GM23338 (cell line): Measurements from ENCODE around the gene TCP10L. TPM values are rescaled to one million over a fixed set of nuclear protein-coding genes. Genes with fewer than 3 reads are reported as not detected.

Experiments used
- ATAC-seq: fragments of 200-7000 bp; cut with Tn5 transposase; 3 replicates; pipeline ENCODE4 v1.9.1; 2020
- DNase-seq: peaks from one replicate; pipeline ENCODE4 v3.0.0-alpha.2; 2015; ENCODE audit warnings: low spot score
- H2AFZ ChIP-seq: fragments of 200-600 bp; sonication (generic); 2 replicates; pipeline ENCODE4 v1.8.0; 2016; ENCODE audit warnings: antibody characterized with exemption, mild to moderate bottlenecking, moderate library complexity
- H3F3A ChIP-seq: fragments of 200-600 bp; sonication (generic); replicated peaks from 2 replicates; pipeline ENCODE4 v1.8.0; 2017; ENCODE audit warnings: antibody characterized with exemption, mixed run types, low read depth
- H3K27ac ChIP-seq: fragments of 200-600 bp; sonication (generic); 2 replicates; pipeline ENCODE4 v1.6.1; 2016; ENCODE audit warnings: low read depth
- H3K27me3 ChIP-seq: fragments of 200-600 bp; sonication (generic); 2 replicates; pipeline ENCODE4 v1.8.0; 2016; ENCODE audit warnings: mild to moderate bottlenecking, mixed run types, moderate library complexity; ENCODE audit not compliant: insufficient read depth
- H3K36me3 ChIP-seq: fragments of 200-600 bp; sonication (generic); 2 replicates; pipeline ENCODE4 v1.8.0; 2016; ENCODE audit warnings: mild to moderate bottlenecking; ENCODE audit not compliant: insufficient read depth
- H3K4me1 ChIP-seq: fragments of 200-600 bp; sonication (generic); 2 replicates; pipeline ENCODE4 v1.8.0; 2016; ENCODE audit warnings: mild to moderate bottlenecking, moderate library complexity; ENCODE audit not compliant: insufficient read depth
- H3K4me2 ChIP-seq: fragments of 200-600 bp; sonication (generic); 2 replicates; pipeline ENCODE4 v1.7.1; 2017; ENCODE audit warnings: mixed run types
- H3K4me3 ChIP-seq: fragments of 200-600 bp; sonication (generic); 2 replicates; pipeline ENCODE4 v1.6.1; 2016; ENCODE audit warnings: mixed run types
- H3K79me2 ChIP-seq: fragments of 200-600 bp; sonication (generic); replicated peaks from 2 replicates; pipeline ENCODE4 v1.8.0; 2017; ENCODE audit warnings: mild to moderate bottlenecking; ENCODE audit not compliant: insufficient read depth
- H3K9me2 ChIP-seq: fragments of 200-600 bp; sonication (generic); 2 replicates; pipeline ENCODE4 v1.8.0; 2017; ENCODE audit not compliant: insufficient read depth
- H4K20me1 ChIP-seq: fragments of 200-600 bp; sonication (generic); replicated peaks from 2 replicates; pipeline ENCODE4 v1.8.0; 2017; ENCODE audit warnings: mild to moderate bottlenecking; ENCODE audit not compliant: insufficient read depth
- H3K27ac Mint-ChIP-seq: 2 replicates; pipeline ENCODE4 v1.8.0; 2020; ENCODE audit warnings: inconsistent platforms, mild to moderate bottlenecking, moderate library complexity, mixed read lengths
- H3K27me3 Mint-ChIP-seq: 3 replicates; pipeline ENCODE4 v1.8.0; 2022; ENCODE audit warnings: low read depth, mild to moderate bottlenecking, moderate library complexity, mixed read lengths, inconsistent platforms; ENCODE audit not compliant: insufficient read depth, poor library complexity
- H3K36me3 Mint-ChIP-seq: 3 replicates; pipeline ENCODE4 v1.8.0; 2021; ENCODE audit warnings: low read depth, mild to moderate bottlenecking, inconsistent platforms, moderate library complexity, mixed read lengths
- H3K4me1 Mint-ChIP-seq: 3 replicates; pipeline ENCODE4 v1.8.0; 2020; ENCODE audit warnings: mild to moderate bottlenecking, inconsistent platforms, mixed read lengths
- H3K4me3 Mint-ChIP-seq: 3 replicates; pipeline ENCODE4 v1.8.0; 2021; ENCODE audit warnings: moderate library complexity, mild to moderate bottlenecking, inconsistent platforms, mixed read lengths
- H3K9me3 Mint-ChIP-seq: 3 replicates; pipeline ENCODE4 v1.8.0; 2020; ENCODE audit warnings: moderate library complexity, mild to moderate bottlenecking, inconsistent platforms, mixed read lengths
- CREB1 ChIP-seq: fragments of 250-450 bp; sonication (Bioruptor Pico); IDR thresholded peaks from 2 replicates; pipeline ENCODE4 v1.5.0; 2020; ENCODE audit warnings: low read depth, mild to moderate bottlenecking, moderate library complexity
- EZH2 ChIP-seq: fragments of 200-600 bp; sonication (generic); IDR thresholded peaks from one replicate; pipeline ENCODE4 v1.8.0; 2017; ENCODE audit warnings: antibody characterized with exemption, mild to moderate bottlenecking, low read depth; ENCODE audit not compliant: unreplicated experiment
- EZH2phosphoT487 ChIP-seq: fragments of 200-600 bp; sonication (generic); IDR thresholded peaks from one replicate; pipeline ENCODE4 v1.8.1; 2018; ENCODE audit warnings: antibody characterized with exemption; ENCODE audit not compliant: unreplicated experiment
- JUNB ChIP-seq: IDR thresholded peaks from one replicate; pipeline ENCODE4 v1.6.1; 2016; ENCODE audit warnings: antibody characterized with exemption; ENCODE audit not compliant: unreplicated experiment
- NANOG ChIP-seq: IDR thresholded peaks from 2 replicates; pipeline ENCODE4 v1.6.1; 2016; ENCODE audit warnings: antibody characterized with exemption, borderline replicate concordance
- POLR2AphosphoS5 ChIP-seq: IDR thresholded peaks from 2 replicates; pipeline ENCODE4 v1.6.1; 2016; ENCODE audit warnings: antibody characterized with exemption, low read depth
- STAT1 ChIP-seq: IDR thresholded peaks from one replicate; pipeline ENCODE4 v1.6.1; 2016; ENCODE audit warnings: antibody characterized with exemption; ENCODE audit not compliant: unreplicated experiment
- ZNF114 ChIP-seq: fragments of 250-450 bp; sonication (Bioruptor Pico); IDR thresholded peaks from 2 replicates; pipeline ENCODE4 v1.5.0; 2020; ENCODE audit warnings: mild to moderate bottlenecking, moderate library complexity
- ZNF331 ChIP-seq: fragments of 250-450 bp; sonication (Bioruptor Pico); IDR thresholded peaks from 2 replicates; pipeline ENCODE4 v1.5.0; 2020; ENCODE audit warnings: low read depth, mild to moderate bottlenecking, moderate library complexity
- polyA plus RNA-seq: library from polyadenylated mRNA; unstranded; fragments of >200 nt; fragmentation: Nextera tagmentation; extraction: Ambion mirVana; gene quantifications from 2 replicates; pipeline ENCODE4 v1.2.1, GENCODE V29; 2016
- total RNA-seq: library from RNA; depleted of rRNA; stranded (reverse); fragments of >200 nt; shearing (Covaris generic); gene quantifications from 2 replicates; pipeline ENCODE4 v1.2.3, GENCODE V29; 2014
- TF ChIP-seq, protein P1 (sequence below), 2 experiments: fragments of 200-600 bp in 1 of 2; sonication (generic) in 1 of 2; conservative IDR thresholded peaks; 2 replicates each; pipeline versions ENCODE4 v1.5.1 to v1.6.1; 2016 to 2017; ENCODE audit warnings: antibody characterized with exemption in 2 of 2, low read depth in 2 of 2, mild to moderate bottlenecking in 2 of 2, moderate library complexity in 1 of 2
- TF ChIP-seq, protein P2 (sequence below): IDR thresholded peaks from 2 replicates; pipeline ENCODE4 v1.6.1; 2016; ENCODE audit warnings: antibody characterized with exemption
- TF ChIP-seq, protein P3 (sequence below): IDR thresholded peaks from one replicate; pipeline ENCODE4 v1.6.1; 2018; ENCODE audit warnings: antibody characterized with exemption; ENCODE audit not compliant: unreplicated experiment
- TF ChIP-seq, protein P4 (sequence below): fragments of 250-450 bp; sonication (Bioruptor Pico); IDR thresholded peaks from 2 replicates; pipeline ENCODE4 v1.5.0; 2020; ENCODE audit warnings: mild to moderate bottlenecking, moderate library complexity

TCP10L gene
- total and polyA plus RNA-seq, 2 experiments from 2014 or later: 0.10 to 0.65 TPM

DNA sequence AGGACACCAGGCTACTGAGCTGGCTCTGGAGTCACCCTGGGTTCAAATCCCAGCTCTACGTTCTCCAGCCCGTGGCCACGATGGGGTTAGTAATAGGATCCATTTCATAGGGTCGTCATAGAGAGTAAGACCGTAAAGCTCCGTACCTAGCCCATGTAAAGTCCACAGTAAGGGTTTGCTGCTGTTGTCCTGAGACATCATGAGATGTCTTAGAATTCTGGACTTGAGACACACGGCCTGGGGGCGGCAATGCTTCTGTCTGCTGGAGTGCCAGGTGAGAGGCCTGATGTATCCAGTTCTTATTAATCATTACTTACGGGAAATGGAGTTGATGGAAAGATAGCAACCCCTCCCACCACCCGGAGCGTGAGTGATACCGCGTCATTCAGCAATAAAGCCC is 3.6 kb downstream of the TCP10L start:
- Mint-ChIP-seq H3K27ac (no peak overlapping the region), H3K4me1 (no peaks in the 10 kb centered on the region), H3K36me3 (no peaks in the 10 kb centered on the region), H3K4me3 (no peak overlapping the region), H3K27me3 (peaks cover 10% of the 10 kb centered on the region), H3K9me3 (no peaks in the 10 kb centered on the region)
- no peak overlapping the region for H3K4me3 ChIP-seq
- TF ChIP-seq CREB1 (CRISPR knock-in tag) (no peak), JUNB (no peak), ZNF331 (no peak), EZH2phosphoT487 (no peak), EZH2 (no peak), NANOG (no peak), POLR2AphosphoS5 (no peak), ZNF114 (CRISPR knock-in tag) (no peak), STAT1 (no peak)
- TF ChIP-seq, protein P1, sequence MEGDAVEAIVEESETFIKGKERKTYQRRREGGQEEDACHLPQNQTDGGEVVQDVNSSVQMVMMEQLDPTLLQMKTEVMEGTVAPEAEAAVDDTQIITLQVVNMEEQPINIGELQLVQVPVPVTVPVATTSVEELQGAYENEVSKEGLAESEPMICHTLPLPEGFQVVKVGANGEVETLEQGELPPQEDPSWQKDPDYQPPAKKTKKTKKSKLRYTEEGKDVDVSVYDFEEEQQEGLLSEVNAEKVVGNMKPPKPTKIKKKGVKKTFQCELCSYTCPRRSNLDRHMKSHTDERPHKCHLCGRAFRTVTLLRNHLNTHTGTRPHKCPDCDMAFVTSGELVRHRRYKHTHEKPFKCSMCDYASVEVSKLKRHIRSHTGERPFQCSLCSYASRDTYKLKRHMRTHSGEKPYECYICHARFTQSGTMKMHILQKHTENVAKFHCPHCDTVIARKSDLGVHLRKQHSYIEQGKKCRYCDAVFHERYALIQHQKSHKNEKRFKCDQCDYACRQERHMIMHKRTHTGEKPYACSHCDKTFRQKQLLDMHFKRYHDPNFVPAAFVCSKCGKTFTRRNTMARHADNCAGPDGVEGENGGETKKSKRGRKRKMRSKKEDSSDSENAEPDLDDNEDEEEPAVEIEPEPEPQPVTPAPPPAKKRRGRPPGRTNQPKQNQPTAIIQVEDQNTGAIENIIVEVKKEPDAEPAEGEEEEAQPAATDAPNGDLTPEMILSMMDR (conservative IDR thresholded peaks at IDR 0.05; ENCODE audit: low read depth in 2 of 2): no peak
- TF ChIP-seq, protein P2, sequence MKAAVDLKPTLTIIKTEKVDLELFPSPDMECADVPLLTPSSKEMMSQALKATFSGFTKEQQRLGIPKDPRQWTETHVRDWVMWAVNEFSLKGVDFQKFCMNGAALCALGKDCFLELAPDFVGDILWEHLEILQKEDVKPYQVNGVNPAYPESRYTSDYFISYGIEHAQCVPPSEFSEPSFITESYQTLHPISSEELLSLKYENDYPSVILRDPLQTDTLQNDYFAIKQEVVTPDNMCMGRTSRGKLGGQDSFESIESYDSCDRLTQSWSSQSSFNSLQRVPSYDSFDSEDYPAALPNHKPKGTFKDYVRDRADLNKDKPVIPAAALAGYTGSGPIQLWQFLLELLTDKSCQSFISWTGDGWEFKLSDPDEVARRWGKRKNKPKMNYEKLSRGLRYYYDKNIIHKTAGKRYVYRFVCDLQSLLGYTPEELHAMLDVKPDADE: no peak
- TF ChIP-seq, protein P3, sequence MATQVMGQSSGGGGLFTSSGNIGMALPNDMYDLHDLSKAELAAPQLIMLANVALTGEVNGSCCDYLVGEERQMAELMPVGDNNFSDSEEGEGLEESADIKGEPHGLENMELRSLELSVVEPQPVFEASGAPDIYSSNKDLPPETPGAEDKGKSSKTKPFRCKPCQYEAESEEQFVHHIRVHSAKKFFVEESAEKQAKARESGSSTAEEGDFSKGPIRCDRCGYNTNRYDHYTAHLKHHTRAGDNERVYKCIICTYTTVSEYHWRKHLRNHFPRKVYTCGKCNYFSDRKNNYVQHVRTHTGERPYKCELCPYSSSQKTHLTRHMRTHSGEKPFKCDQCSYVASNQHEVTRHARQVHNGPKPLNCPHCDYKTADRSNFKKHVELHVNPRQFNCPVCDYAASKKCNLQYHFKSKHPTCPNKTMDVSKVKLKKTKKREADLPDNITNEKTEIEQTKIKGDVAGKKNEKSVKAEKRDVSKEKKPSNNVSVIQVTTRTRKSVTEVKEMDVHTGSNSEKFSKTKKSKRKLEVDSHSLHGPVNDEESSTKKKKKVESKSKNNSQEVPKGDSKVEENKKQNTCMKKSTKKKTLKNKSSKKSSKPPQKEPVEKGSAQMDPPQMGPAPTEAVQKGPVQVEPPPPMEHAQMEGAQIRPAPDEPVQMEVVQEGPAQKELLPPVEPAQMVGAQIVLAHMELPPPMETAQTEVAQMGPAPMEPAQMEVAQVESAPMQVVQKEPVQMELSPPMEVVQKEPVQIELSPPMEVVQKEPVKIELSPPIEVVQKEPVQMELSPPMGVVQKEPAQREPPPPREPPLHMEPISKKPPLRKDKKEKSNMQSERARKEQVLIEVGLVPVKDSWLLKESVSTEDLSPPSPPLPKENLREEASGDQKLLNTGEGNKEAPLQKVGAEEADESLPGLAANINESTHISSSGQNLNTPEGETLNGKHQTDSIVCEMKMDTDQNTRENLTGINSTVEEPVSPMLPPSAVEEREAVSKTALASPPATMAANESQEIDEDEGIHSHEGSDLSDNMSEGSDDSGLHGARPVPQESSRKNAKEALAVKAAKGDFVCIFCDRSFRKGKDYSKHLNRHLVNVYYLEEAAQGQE: no peak
- TF ChIP-seq, protein P4, sequence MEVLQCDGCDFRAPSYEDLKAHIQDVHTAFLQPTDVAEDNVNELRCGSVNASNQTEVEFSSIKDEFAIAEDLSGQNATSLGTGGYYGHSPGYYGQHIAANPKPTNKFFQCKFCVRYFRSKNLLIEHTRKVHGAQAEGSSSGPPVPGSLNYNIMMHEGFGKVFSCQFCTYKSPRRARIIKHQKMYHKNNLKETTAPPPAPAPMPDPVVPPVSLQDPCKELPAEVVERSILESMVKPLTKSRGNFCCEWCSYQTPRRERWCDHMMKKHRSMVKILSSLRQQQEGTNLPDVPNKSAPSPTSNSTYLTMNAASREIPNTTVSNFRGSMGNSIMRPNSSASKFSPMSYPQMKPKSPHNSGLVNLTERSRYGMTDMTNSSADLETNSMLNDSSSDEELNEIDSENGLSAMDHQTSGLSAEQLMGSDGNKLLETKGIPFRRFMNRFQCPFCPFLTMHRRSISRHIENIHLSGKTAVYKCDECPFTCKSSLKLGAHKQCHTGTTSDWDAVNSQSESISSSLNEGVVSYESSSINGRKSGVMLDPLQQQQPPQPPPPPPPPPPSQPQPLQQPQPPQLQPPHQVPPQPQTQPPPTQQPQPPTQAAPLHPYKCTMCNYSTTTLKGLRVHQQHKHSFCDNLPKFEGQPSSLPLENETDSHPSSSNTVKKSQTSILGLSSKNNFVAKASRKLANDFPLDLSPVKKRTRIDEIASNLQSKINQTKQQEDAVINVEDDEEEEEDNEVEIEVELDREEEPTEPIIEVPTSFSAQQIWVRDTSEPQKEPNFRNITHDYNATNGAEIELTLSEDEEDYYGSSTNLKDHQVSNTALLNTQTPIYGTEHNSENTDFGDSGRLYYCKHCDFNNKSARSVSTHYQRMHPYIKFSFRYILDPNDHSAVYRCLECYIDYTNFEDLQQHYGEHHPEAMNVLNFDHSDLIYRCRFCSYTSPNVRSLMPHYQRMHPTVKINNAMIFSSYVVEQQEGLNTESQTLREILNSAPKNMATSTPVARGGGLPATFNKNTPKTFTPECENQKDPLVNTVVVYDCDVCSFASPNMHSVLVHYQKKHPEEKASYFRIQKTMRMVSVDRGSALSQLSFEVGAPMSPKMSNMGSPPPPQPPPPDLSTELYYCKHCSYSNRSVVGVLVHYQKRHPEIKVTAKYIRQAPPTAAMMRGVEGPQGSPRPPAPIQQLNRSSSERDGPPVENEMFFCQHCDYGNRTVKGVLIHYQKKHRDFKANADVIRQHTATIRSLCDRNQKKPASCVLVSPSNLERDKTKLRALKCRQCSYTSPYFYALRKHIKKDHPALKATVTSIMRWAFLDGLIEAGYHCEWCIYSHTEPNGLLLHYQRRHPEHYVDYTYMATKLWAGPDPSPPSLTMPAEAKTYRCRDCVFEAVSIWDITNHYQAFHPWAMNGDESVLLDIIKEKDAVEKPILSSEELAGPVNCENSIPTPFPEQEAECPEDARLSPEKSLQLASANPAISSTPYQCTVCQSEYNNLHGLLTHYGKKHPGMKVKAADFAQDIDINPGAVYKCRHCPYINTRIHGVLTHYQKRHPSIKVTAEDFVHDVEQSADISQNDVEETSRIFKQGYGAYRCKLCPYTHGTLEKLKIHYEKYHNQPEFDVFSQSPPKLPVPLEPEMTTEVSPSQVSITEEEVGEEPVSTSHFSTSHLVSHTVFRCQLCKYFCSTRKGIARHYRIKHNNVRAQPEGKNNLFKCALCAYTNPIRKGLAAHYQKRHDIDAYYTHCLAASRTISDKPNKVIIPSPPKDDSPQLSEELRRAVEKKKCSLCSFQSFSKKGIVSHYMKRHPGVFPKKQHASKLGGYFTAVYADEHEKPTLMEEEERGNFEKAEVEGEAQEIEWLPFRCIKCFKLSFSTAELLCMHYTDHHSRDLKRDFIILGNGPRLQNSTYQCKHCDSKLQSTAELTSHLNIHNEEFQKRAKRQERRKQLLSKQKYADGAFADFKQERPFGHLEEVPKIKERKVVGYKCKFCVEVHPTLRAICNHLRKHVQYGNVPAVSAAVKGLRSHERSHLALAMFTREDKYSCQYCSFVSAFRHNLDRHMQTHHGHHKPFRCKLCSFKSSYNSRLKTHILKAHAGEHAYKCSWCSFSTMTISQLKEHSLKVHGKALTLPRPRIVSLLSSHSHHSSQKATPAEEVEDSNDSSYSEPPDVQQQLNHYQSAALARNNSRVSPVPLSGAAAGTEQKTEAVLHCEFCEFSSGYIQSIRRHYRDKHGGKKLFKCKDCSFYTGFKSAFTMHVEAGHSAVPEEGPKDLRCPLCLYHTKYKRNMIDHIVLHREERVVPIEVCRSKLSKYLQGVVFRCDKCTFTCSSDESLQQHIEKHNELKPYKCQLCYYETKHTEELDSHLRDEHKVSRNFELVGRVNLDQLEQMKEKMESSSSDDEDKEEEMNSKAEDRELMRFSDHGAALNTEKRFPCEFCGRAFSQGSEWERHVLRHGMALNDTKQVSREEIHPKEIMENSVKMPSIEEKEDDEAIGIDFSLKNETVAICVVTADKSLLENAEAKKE (CRISPR knock-in tag): no peak
- no peaks in the 10 kb centered on the region for H3K4me1 ChIP-seq
- no peaks in the 10 kb centered on the region for H3K36me3 ChIP-seq
- H3K4me2 ChIP-seq: no peak overlapping the region
- H3K9me2 ChIP-seq: no peaks in the 10 kb centered on the region
- H3F3A ChIP-seq: no peaks in the 10 kb centered on the region
- ATAC-seq (no peak), DNase-seq (no peak)
- no peaks in the 10 kb centered on the region for H4K20me1 ChIP-seq
- H3K27me3 ChIP-seq: no peaks in the 10 kb centered on the region
- no peak overlapping the region for H3K27ac ChIP-seq
- no peaks in the 10 kb centered on the region for H3K79me2 ChIP-seq
- H2AFZ ChIP-seq: no peak overlapping the region
